DMS53 (cell line): ENCODE measurements around the gene CRKL.

ENCODE experiments used
- DNase-seq: peaks from one replicate; lab custom pipeline; 2025; lab: John Stamatoyannopoulos, UW

The CRKL gene

GRCh38 chr22:20951932-20952380, 34.7 kb downstream of the CRKL start:
- no peak for DNase-seq

- DNase-seq = peak; percentile 88
These were observed 35.5 kb downstream of the CRKL start for GRCh38 chr22:20952544-20953341.

- DNase-seq = no peak
These were observed 36.1 kb downstream of the CRKL start for GRCh38 chr22:20953342-20953608.

GRCh38 chr22:20953668-20954500, 36.7 kb downstream of the CRKL start:
- DNase-seq = no peak

GRCh38 chr22:20955548-20955947, 38.3 kb downstream of the CRKL start:
- DNase-seq = no peak

- peak; percentile 57 for DNase-seq
These were observed 39.3 kb downstream of the CRKL start for GRCh38 chr22:20956258-20957101.

- DNase-seq = peak; percentile 52
These were observed 40.0 kb downstream of the CRKL start for GRCh38 chr22:20957102-20957682.

GRCh38 chr22:20957683-20958431, 40.6 kb downstream of the CRKL start:
- DNase-seq = peak; percentile 56

GRCh38 chr22:20959578-20960461, 42.6 kb downstream of the CRKL start:
- no peak for DNase-seq

GRCh38 chr22:20960609-20961008, 43.4 kb downstream of the CRKL start:
- no peak for DNase-seq

- no peak for DNase-seq
These were observed 45.3 kb downstream of the CRKL start for GRCh38 chr22:20962491-20962945.

- no peak for DNase-seq
These were observed 46.2 kb downstream of the CRKL start for GRCh38 chr22:20963201-20964052.

GRCh38 chr22:20964090-20964798, 47.0 kb downstream of the CRKL start:
- peak; percentile 4 for DNase-seq

GRCh38 chr22:20964799-20965103, 47.5 kb downstream of the CRKL start:
- no peak for DNase-seq

- DNase-seq = peak; percentile 9
These were observed 48.1 kb downstream of the CRKL start for GRCh38 chr22:20965104-20965887.

GRCh38 chr22:20965888-20966855, 49.0 kb downstream of the CRKL start:
- DNase-seq = no peak
